ENCODE data around the gene CRTAP. TPM values are rescaled to one million over a fixed set of nuclear protein-coding genes. Genes with fewer than 3 reads are reported as not detected.

Gene CRTAP
- total and polyA plus RNA-seq, 2 of the 13 experiments (the other 11 are each of a cell fraction or from before 2014, with no cell fraction given) = 54.2 to 119 TPM

- TF ChIP-seq SALL1 (CRISPR knock-in tag; IDR thresholded peaks at IDR 0.05) = peak; percentile 85
- no peak for TF ChIP-seq ZNF839 (CRISPR knock-in tag; IDR thresholded peaks at IDR 0.05; ENCODE audit: borderline replicate concordance)
- TF ChIP-seq ZIK1 (CRISPR knock-in tag; IDR thresholded peaks at IDR 0.05; ENCODE audit: borderline replicate concordance, low read depth) = no peak
- no peak for TF ChIP-seq ATF7-NPFF (CRISPR knock-in tag; IDR thresholded peaks at IDR 0.05; ENCODE audit: low read depth)
- TF ChIP-seq ZBTB14 (CRISPR knock-in tag; IDR thresholded peaks at IDR 0.05) = no peak
- TF ChIP-seq ZFX (CRISPR knock-in tag; IDR thresholded peaks at IDR 0.05; ENCODE audit: low read depth) = peak; percentile 45; the same call in 1 of the 2 replicates
- no peak for TF ChIP-seq ZNF552 (CRISPR knock-in tag; IDR thresholded peaks at IDR 0.05; ENCODE audit: borderline replicate concordance)
- no peak for TF ChIP-seq TRIM22 (IDR thresholded peaks at IDR 0.05)
- TF ChIP-seq USF2 (IDR thresholded peaks at IDR 0.05; ENCODE audit: low read depth, low read length) = no peak
- no peak for TF ChIP-seq USF2 (CRISPR knock-in tag; IDR thresholded peaks at IDR 0.05; ENCODE audit: borderline replicate concordance)
- TF ChIP-seq CENPBD1 (CRISPR knock-in tag; IDR thresholded peaks at IDR 0.05; ENCODE audit: borderline replicate concordance, low read depth) = no peak
- TF ChIP-seq ZNF33B (CRISPR knock-in tag; IDR thresholded peaks at IDR 0.05) = no peak
- no peak for TF ChIP-seq SRSF4 (IDR thresholded peaks at IDR 0.05; ENCODE audit: low read depth, low read length, poor library complexity, severe bottlenecking)
- TF ChIP-seq SNAPC4 (CRISPR knock-in tag; IDR thresholded peaks at IDR 0.05) = no peak
- TF ChIP-seq MAFK (conservative IDR thresholded peaks at IDR 0.05 in 1 of 2, IDR thresholded peaks at IDR 0.05 in 1 of 2; ENCODE audit: low read length in 2 of 2) = 0 out of 4 replicates have a peak, but pooled peaks of 1 of the 2 experiments have one; percentile 23
- TF ChIP-seq RBFOX2 (IDR thresholded peaks at IDR 0.05; ENCODE audit: low read depth, low read length) = no peak
- peak in 1 of 2 experiments; percentile 42; a peak in 1 of 4 replicates for TF ChIP-seq NR2F1 (CRISPR knock-in tag; IDR thresholded peaks at IDR 0.05)
Observed at GRCh38 chr3:33186524-33187367, 72.9 kb downstream of the CRTAP start (continued).

All from HepG2 (cell line).